Activated CD8-positive, alpha-beta memory T cell treated with anti-CD3 and anti-CD28 coated beads, Interleukin-2, amount 50 U/mL, for 24 hours (primary cell): ENCODE results near the gene PLCG1.

Experiments used
- DNase-seq: peaks from one replicate; pipeline ENCODE4 v3.0.0-alpha.2; 2020; ENCODE audit errors: extremely low read depth

Gene PLCG1

GRCh38 chr20:41142245-41142644 lies 4.9 kb downstream of the PLCG1 start:
- DNase-seq: no peak

GRCh38 chr20:41142919-41143318 lies 5.6 kb downstream of the PLCG1 start:
- DNase-seq: no peak

GRCh38 chr20:41143354-41143753 lies 6.0 kb downstream of the PLCG1 start:
- no peak for DNase-seq

DNA sequence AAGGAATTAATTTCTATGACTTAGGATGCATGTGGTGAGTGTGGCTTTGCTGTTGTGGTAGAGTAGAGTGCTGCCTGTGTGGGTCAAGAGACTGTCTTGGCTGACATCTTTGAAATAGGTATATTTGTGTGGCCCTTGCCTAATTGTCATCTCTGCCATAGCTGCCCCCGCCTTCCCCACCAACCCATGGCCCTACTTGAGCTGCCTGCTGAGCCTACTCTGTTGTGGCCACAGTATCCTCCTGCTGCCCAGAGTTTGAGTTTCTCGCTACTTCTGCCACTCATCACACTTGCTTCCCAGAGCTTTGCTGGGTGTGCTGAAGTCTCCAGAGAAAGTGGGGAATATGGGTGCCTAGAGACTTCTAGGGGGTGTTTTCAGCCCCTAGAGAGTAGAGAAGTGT lies 8.0 kb downstream of the PLCG1 start:
- no peak for DNase-seq

DNA sequence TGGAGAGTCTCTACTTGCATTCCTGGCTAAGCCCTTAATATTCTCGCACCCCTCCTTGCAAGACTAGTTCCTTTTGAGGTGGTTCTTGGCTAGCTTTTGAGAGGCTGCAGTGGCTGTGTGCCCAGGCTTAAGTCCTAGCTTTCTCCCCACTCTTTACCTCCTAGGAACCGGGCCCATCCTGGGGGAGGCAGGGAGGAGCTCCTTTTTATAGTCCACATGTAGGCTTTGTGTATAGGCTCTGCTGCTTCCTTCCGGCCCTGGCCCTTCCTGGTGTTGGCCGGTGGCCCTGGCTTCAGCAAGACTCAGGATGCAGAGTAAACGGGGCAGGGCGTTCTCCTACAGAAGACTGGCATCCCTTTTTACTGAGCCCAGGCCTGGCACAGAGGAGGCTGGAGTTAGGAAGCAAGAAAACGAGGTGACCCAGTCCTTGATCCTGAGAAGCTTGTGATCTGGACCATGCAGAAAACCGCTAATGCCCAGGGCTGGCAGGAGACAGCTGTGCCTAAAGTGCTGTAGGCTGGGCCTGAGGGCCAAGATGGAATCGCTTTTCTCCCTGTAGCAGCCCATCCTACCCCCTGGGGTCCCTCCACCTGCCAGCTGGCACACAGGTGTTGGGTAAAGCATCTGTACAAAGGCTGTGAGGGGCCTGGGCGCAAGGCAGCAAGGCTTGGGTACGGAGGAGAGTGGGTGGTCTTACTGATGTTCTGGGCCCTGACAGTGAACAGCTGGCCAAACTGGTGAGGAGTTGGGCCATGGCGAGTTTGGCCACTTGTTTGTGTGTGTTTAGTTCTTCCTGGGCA lies 8.7 kb downstream of the PLCG1 start:
- DNase-seq: no peak

DNA sequence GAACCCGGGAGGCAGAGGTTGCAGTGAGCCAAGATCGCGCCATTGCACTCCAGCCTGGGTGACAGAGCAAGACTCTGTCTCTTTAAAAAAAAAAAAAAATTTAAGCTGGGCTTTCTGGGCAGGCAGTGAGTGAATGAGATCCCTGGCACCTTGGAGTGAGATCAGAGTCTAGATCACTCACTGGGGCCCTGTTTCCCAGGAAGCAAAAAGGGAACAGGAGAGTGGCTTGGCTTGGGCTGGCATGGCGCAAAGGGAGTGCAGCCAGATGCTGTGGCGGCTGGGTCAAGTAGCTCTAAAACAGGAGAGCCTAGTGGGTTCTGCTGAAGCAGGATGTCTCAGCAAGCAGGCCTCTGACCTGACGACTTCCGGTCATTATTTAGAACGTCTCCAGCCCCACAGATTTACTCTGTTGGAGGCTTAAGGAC lies 10.4 kb downstream of the PLCG1 start:
- DNase-seq: no peak

DNA sequence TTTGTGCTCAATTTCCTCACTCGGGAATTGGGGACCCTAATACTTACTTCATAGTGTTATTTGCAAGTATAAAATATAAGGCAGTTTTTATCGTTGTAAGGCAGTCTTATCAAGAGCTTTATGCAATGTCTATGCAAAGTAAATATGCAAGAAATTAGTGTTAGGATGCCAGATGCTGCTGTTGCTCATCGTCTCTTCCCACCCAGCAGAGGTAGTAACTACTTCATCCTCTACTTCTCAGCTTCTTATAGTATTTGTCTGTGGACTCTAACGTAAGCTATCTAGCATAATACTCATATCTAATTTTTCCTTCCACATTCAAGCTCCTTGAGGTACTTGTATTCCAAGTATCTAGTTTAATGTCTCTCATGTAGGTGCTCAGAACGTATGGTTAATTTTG lies 11.6 kb downstream of the PLCG1 start:
- DNase-seq: no peak

GRCh38 chr20:41150664-41151063 lies 13.3 kb downstream of the PLCG1 start:
- no peak for DNase-seq

DNA sequence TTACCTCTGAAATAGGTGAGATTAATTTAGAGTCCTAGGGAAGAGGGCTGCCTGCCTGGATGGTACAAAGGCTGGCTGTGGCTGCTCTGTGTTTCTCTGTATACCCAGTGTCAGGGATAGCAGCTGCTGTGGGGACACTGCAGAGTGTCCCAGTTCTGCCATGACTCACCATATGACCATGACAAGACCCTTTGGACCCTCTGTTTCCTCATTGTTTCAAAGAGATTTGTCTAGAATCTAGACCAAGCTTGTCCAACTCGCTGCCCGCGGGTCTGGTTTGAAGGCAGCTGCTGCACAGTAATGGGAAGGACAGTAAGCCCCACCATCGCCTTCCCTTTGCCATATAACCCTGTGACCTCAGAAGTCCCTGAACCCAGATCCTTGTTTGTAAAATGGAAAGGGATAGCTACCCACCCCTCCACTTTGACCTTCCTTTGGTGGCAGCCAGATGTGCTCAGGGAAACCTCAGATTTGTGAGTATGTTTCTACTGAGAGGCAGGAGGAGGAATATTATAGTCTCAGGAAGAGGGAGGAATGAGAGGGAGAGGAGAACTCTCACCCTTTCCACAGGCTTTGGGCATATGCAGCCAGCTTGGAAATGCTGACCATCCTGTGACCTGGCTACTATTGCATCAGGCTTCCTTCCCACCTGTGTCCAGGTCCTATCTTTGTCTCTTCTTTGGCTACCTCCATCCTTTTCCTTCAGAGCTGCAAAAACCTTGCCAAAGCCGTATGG lies 14.0 kb downstream of the PLCG1 start:
- DNase-seq: no peak

DNA sequence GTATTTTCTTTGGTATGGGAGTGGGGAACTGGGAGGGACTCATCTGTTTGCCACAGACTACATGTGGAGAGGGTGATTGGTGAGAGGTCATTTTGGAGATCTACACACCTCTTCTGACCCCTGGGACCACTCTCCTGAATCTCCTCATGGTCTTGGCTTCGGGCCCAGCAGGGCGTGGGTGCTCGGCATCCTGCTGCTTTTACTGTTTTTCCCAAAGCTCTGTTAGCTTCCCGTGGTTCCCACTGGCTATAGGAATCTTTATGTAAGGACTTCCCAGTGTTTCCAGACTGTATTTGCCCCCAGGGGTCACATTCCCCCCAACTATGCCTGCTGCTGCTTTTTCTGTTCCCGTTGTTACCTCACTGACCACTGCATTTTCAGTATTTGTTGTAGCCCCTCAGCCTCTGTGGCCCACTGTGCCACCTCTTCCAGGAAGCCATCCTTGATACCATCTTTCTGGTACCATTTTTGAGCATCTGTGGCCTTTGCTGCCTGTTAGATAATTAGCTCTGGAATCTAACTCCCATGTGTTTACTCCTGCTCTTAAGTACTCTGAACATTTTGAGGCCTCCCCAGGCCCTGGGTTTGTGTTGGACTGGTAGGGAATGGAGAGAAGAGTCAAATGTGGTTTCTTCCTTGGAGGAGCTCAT lies 14.9 kb downstream of the PLCG1 start:
- DNase-seq: no peak

DNA sequence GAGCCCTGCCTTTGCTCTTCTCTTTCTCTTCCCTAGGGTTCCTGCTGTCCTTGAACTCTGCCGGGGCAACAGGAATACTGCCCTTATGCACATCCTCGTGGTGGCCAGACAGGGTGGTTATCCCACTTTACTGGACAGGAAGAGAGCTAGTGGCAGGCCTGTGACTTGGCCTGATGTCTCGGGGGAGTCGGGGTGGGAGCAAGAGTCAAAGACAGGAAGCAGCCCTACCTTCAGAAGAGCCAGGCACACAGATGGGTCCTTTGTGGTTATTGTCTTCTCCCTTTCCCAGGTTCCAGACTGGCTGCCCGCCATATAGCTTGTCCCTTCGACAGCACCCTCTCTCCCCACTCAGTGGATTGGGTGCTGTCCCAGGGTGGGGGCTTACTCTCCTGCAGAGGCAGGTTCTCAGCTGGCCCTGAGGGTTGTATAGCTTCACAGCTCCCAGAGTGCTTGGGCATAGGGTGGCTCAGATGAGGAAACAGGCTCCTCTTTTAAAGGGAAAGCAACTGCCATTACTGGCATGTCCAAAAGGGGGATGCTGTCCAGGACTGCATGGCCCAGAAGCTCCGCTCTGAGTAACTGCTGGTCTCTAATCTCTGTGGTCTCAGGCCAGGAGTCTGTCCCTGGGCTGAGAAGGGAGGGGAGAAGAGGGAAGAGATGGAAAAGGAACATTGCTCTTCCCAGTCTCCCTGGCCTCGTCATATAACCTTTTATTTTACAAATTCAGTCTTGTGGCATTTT lies 17.3 kb downstream of the PLCG1 start:
- no peak for DNase-seq

- no peak for DNase-seq
These were observed 17.9 kb downstream of the PLCG1 start for GRCh38 chr20:41155261-41155660.

DNA sequence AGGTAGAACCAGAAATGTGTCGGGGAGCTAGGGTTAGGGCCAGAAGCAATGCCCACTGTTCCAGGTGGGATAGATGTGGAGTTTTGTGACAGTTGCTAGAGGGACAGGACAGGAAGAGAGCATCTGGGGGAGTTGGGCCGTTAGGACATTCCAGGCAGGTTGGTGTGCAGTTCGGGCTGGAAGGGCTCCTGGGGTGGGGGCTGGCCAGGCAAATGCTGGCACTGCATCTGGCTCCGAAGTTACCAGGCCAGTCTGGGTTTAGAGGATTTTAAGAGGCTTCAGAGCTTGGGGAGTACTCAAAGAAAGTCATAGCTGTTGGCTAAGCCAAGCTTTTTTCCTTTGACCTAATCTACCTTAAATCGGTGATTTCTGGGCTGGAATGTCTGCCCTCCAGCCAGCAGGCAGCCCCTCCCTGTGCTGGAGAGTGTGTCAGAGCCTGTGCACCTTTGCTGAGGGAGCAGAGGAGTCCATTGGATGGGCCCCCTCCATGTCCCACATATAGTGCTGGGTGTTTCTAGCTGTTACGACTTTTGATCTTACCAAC lies 20.8 kb downstream of the PLCG1 start:
- no peak for DNase-seq

DNA sequence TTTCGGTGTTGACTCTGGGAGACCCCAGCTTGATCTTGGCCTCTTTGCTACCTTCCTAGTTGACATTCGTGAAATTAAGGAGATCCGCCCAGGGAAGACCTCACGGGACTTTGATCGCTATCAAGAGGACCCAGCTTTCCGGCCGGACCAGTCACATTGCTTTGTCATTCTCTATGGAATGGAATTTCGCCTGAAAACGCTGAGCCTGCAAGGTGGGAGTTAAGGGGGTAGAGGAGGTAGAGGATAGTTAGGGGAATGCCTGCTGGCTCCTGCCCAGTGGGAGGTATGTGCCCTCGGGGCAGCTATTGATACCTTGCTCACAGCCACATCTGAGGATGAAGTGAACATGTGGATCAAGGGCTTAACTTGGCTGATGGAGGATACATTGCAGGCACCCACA lies 22.2 kb downstream of the PLCG1 start:
- DNase-seq: no peak

GRCh38 chr20:41160686-41161085 lies 23.3 kb downstream of the PLCG1 start:
- DNase-seq: no peak

DNA sequence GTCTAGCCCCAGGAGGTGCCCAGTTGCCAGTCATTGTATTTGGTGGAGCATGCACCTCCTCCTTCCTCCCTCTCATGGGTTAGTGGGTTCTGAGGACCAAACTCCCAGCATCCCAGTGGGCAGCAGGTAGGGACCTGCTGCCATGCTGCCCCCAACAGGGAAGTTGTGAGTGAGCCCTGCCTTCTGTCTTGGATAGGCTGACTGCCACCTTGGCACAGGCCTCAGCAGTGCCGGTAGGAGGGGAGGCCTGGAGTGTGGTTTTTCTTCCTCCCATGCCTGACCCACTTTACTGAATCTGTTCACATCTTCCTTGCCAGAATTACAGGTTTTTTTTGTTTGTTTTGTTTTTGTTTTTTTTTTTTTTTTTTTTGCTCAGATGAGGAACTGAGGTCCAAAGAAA lies 24.5 kb downstream of the PLCG1 start:
- no peak for DNase-seq

GRCh38 chr20:41162396-41162795 lies 25.1 kb downstream of the PLCG1 start:
- DNase-seq: no peak

- no peak for DNase-seq
These were observed 26.5 kb downstream of the PLCG1 start for GRCh38 chr20:41163821-41164220.

- no peak for DNase-seq
These were observed 27.9 kb downstream of the PLCG1 start for GRCh38 chr20:41165001-41165882.

DNA sequence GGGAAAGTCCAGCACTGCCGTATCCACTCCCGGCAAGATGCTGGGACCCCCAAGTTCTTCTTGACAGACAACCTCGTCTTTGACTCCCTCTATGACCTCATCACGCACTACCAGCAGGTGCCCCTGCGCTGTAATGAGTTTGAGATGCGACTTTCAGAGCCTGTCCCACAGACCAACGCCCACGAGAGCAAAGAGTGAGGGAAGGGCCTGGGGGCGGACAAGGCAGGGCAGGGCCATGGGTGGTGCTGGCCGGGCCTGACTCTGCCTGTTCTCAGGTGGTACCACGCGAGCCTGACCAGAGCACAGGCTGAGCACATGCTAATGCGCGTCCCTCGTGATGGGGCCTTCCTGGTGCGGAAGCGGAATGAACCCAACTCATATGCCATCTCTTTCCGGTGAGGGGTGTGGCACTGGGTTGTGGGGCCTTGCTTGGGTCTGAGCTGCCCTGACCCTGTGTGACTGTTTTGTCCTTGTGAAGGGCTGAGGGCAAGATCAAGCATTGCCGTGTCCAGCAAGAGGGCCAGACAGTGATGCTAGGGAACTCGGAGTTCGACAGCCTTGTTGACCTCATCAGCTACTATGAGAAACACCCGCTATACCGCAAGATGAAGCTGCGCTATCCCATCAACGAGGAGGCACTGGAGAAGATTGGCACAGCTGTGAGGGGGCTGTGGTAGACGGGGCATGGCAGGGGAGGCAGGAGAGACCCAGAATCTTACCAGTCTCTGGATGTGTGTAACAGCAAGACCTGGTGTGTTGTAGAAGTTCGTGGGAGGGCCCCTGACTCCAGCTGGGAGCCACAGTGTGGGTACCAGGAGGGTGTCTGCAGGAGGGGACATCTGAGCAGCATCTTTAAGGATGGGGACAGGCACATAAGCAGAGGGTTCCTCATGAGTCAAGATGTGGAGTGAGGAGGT lies 29.1 kb downstream of the PLCG1 start:
- DNase-seq: no peak
